ENCODE results near the gene RASIP1. TPM values are rescaled to one million over a fixed set of nuclear protein-coding genes. Genes with fewer than 3 reads are reported as not detected.
"Not testable (repeated sequence)": the region's sequence is repeated elsewhere in the genome, so short reads cannot be mapped to it uniquely, and the experiment has no call there.

RASIP1 gene
- total RNA-seq, 1 experiment from 2014 or later = 0.51 TPM

- Histone ChIP-seq H3K27me3 (ENCODE audit: low read length) (no peaks in the 10 kb centered on the region), H4K20me1 (ENCODE audit: low read length) (no peaks in the 10 kb centered on the region), H2AFZ (ENCODE audit: low read length) (no peak overlapping the region), H3K9me2 (replicated peaks; ENCODE audit: low read length) (no peaks in the 10 kb centered on the region), H3K79me2 (ENCODE audit: low read length) (no peaks in the 10 kb centered on the region), H3K4me3 (ENCODE audit: low read length) (no peak overlapping the region), H3K9ac (ENCODE audit: low read length) (no peak overlapping the region), H3K27ac (ENCODE audit: low read length) (no peak overlapping the region), H3F3A (ENCODE audit: low read length, unreplicated experiment) (no peaks in the 10 kb centered on the region), H3K36me3 (ENCODE audit: low read depth, low read length) (no peaks in the 10 kb centered on the region), H3K9me3 (ENCODE audit: low read length) (no peaks in the 10 kb centered on the region), H3K4me1 (ENCODE audit: insufficient read depth, low read length) (peaks cover 3% of the 10 kb centered on the region; the same call in 1 of the 2 replicates), H3K4me2 (ENCODE audit: low read length) (no peak overlapping the region)
- no peak for TF ChIP-seq EZH2phosphoT487 (IDR thresholded peaks at IDR 0.05; ENCODE audit: borderline replicate concordance, low read length)
- no peak for TF ChIP-seq EZH2 (IDR thresholded peaks at IDR 0.05; ENCODE audit: low read length, unreplicated experiment)
- no peak for TF ChIP-seq CTCF (conservative IDR thresholded peaks at IDR 0.05; ENCODE audit: low read depth, low read length)
- POLR2A ChIA-PET (ENCODE audit: unreplicated experiment) = no interaction called here
- BruUV-seq (replicated peaks) = no TSS peak
- CTCF ChIA-PET = interaction anchor here (0.5 to 0.6 kb wide), 2 partner anchors 51 to 304 kb away, joined by 3 read pairs; partner anchors contain the start of gene RUVBL2
- DNase-seq (peak; percentile 41), ATAC-seq (no peak)
- intact Hi-C loops (cut with micrococcal nuclease) = no loop called here
Observed at GRCh38 chr19:48689449-48689848, 51.0 kb downstream of the RASIP1 start.

GRCh38 chr19:48687776-48688175 lies 52.6 kb downstream of the RASIP1 start:
- no peak for ATAC-seq
- POLR2A ChIA-PET (ENCODE audit: unreplicated experiment) = no interaction called here
- no peak for DNase-seq

GRCh38 chr19:48686637-48687036 lies 53.8 kb downstream of the RASIP1 start:
- H3K4me1 ChIP-seq (ENCODE audit: insufficient read depth, low read length); H2AFZ ChIP-seq (ENCODE audit: low read length); intact Hi-C loops (cut with micrococcal nuclease); DNase-seq; H3K79me2 ChIP-seq (ENCODE audit: low read length); H3K9me3 ChIP-seq (ENCODE audit: low read length); H3K4me3 ChIP-seq (ENCODE audit: low read length); POLR2A ChIA-PET (ENCODE audit: unreplicated experiment); H3K4me2 ChIP-seq (ENCODE audit: low read length); H4K20me1 ChIP-seq (ENCODE audit: low read length); H3K27ac ChIP-seq (ENCODE audit: low read length); H3K9me2 ChIP-seq (replicated peaks; ENCODE audit: low read length); H3K36me3 ChIP-seq (ENCODE audit: low read depth, low read length); H3K27me3 ChIP-seq (ENCODE audit: low read length); CTCF ChIA-PET; ATAC-seq; BruUV-seq (replicated peaks); H3F3A ChIP-seq (ENCODE audit: low read length, unreplicated experiment); H3K9ac ChIP-seq (ENCODE audit: low read length): not testable (repeated sequence)

More at GRCh38 chr19:48687776-48688175, 52.6 kb downstream of the RASIP1 start:
- intact Hi-C loops (cut with micrococcal nuclease) = no loop called here
- TF ChIP-seq CTCF (conservative IDR thresholded peaks at IDR 0.05; ENCODE audit: low read depth, low read length) (no peak), EZH2phosphoT487 (IDR thresholded peaks at IDR 0.05; ENCODE audit: borderline replicate concordance, low read length) (no peak), EZH2 (IDR thresholded peaks at IDR 0.05; ENCODE audit: low read length, unreplicated experiment) (no peak)
- Histone ChIP-seq H3K9ac (ENCODE audit: low read length) (no peak overlapping the region), H3F3A (ENCODE audit: low read length, unreplicated experiment) (no peaks in the 10 kb centered on the region), H3K4me2 (ENCODE audit: low read length) (no peak overlapping the region), H3K27me3 (ENCODE audit: low read length) (no peaks in the 10 kb centered on the region), H4K20me1 (ENCODE audit: low read length) (no peaks in the 10 kb centered on the region), H3K4me1 (ENCODE audit: insufficient read depth, low read length) (peaks cover 3% of the 10 kb centered on the region; the same call in 1 of the 2 replicates), H3K9me2 (replicated peaks; ENCODE audit: low read length) (no peaks in the 10 kb centered on the region), H3K27ac (ENCODE audit: low read length) (no peak overlapping the region), H3K9me3 (ENCODE audit: low read length) (no peaks in the 10 kb centered on the region), H3K36me3 (ENCODE audit: low read depth, low read length) (no peaks in the 10 kb centered on the region), H3K79me2 (ENCODE audit: low read length) (no peaks in the 10 kb centered on the region), H3K4me3 (ENCODE audit: low read length) (no peak overlapping the region), H2AFZ (ENCODE audit: low read length) (no peak overlapping the region)
- no TSS peak for BruUV-seq (replicated peaks)
- CTCF ChIA-PET = no interaction called here

All from PC-3 (cell line).